Amniotic epithelial cell (primary cell): ENCODE results near the gene CARMIL1.

ENCODE experiments used
- DNase-seq: peaks from one replicate; pipeline ENCODE4 v3.0.0-alpha.2; 2010; ENCODE audit warnings: low read depth

Gene CARMIL1

DNA sequence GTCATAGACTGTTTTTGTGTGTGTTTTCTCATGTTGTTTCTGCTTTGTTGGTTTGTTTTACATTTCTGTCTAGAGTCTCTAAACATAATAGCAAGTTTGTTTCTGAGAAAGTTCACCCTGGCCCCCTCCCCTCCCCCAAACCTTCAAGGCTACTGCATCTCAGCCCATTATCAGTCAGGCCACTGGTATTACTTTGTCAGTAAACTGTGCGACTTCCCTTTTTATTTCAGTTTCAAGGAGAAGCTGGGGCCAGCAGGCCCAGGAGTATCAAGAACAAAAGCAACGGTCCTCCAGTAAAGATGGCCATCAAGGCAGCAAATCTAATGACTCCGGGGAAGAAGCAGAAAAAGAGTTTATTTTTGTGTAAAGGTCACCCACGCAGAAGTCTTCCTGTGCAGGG lies 340.0 kb downstream of the CARMIL1 start:
- no peak for DNase-seq

DNA sequence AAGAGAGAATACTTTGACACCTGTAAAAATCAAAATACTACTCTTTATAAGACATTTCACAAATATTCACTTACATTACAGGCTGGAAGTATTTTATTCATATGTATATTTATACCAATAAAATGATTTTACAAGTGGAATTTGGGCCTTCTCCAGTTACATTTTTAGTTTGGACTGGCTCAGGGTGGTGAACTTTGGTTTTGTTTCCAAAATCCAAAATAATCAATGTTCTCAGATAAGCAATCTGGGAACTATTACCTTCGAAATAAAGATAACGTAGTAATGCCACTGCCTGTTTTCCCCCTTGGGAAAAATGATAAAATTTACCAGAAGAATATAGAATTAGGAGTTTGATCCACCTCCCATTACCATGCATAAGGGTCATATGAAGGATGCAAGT lies 341.2 kb downstream of the CARMIL1 start:
- no peak for DNase-seq

DNA sequence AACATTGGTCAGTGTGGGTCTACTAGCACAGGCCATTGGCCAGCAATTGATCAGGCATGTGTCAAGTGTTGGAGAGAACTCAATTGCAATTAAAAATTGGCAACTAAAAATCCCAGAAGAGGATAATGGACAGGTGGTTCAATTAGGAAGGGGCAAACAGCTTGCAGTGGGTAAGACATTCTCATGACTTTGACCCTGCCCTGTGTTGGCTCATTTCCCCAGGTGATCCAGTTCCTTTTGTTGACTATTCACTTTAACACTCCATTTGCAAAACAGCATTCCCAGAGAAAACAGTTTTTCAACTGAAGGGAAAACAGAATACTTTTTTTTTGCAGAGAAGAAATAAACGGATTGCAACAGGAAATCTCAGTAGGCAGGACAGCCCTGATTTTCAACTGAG lies 343.9 kb downstream of the CARMIL1 start:
- no peak for DNase-seq

DNA sequence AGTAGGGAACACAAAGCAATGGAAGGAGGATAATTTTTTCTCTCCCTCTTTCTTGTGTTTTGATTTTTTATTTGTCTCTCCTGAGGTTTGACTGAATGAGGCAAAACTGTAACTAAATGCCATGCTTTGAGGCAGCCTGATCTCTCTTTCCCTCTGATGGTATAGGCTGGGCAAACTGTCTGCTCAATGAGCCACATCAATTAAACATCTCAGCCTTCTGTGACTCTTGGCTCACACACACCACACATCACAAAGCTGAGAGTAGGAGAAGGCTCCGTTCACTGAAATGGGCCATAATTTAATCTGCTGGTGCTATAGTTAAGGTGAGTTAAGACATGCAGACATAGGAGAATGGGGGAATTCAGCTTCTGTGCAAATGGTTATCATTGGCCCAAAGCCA lies 344.7 kb downstream of the CARMIL1 start:
- DNase-seq = no peak

DNA sequence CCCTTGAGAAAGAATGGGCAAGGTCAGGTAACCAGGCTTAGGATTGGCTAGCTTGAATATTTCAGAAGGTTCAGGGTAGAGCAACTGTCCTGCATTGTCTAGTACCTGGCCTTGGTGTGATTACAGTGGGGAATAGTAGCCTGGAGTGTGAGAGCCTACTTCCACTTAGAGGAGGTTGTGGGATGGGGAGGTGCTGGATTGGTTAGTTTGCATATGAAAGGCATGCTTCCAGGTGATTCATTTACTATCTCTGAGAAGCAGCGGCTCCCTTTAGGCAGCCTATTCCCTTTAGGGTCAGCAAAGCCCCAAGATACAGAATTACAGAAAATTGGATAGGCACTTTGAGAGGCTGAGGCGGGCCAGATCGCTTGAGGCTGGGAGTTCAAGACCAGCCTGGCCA lies 347.8 kb downstream of the CARMIL1 start:
- DNase-seq = no peak

DNA sequence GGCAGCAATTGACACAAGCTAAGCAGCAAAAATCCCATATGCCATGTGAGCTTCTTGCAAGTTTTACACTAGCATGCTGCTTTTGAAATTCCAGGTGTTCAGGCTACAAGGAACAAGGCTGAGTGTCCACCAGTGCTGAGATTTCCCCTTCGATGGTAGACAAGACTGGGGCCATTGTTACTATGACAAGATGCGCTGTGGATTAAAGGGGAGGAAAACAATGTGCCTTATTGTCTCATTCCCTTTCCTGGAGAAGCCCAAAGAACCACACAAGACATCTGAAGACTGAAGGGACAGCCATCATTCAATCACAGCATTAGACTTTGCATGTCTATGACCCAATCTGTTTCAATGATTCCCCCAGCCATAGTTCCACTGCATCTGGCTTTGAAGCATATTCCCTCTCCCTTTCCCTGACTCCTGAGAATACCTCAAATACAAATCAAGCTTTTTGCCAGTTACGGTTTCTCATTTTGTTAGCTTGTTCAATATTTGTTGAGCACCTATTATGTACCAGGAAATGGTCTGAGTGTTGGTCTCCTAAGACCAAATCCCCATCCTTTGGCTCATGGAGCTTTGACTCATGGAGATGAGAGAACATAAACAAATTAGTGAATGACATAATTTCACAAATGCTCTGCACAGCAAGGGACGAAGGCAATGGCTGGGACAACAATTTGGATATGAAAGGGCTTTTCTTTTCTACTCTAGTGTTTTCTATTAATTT lies 349.5 kb downstream of the CARMIL1 start:
- DNase-seq = no peak

DNA sequence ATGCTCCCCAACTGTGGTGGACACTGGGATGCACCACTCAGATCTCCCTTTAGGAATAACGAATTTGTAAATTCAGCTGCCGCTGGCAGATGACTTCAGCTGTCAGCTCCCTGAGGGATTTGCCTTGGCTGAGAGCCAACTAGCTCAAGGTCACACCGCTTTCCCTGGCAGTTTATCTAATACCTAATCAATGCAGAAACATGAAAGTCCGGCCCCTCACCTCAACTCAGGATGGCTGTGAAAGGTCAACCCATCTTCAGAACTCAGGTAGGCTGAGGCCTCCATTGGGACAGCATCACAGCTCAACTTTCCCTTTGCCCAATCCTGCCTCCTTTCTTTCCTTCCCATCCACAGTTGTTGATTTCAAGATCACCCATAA lies 350.0 kb downstream of the CARMIL1 start:
- DNase-seq = no peak

DNA sequence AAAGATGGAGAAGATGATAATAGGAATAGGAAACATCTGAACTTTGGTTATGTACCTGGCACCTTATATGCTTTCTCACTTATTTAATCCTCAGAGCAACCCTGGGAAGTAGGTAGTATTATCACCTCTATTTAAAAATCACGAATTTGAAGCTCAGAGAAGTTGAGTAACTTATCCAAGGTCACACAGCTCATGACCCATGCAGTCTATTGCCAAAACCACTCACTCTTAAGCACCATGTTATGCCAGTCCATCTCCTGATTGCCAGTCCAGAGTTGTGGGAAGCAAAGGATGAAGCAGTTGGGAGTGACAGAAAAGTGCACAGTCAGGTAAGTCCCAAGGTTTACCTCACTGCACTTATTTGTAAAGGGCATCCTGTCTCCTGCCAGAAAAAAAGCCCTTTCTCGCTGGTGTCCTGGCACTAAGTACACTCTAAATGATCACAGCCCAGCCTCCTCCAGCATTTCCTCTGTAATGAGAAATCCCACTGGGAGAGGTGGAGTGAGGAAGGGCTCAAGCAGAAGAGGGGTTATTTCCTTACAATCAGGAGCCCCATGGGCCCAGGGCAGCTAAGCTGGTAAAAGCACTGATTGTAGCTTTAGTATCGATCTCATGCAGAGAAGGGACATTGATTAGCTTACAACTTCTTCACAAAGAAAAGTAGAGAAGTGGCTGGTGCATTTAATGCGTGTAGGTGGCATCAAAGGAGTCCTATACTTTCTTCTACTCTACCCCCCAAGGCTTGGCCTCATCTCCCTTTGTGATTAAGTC lies 351.5 kb downstream of the CARMIL1 start:
- DNase-seq = no peak

DNA sequence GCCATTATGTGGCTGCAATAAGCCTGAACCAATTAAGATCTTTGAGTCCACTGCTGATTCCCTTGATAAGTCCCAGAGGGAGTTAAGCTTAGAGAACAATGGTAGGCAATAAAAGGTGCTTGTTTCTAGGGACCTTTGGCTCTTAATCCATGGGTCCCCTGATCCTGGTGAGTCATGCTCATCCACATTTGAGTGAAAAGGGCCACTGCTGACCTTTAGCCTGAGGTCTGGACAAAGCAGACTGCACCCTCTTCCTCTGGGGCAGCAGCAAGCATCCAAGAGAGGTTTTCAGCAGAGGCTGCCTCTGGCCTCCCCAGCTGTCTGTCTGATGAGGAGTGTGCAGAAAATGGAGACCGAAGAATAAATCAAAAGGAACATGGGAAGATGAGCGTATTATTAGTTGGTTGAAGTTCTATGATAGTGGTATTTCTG lies 356.7 kb downstream of the CARMIL1 start:
- DNase-seq = no peak

DNA sequence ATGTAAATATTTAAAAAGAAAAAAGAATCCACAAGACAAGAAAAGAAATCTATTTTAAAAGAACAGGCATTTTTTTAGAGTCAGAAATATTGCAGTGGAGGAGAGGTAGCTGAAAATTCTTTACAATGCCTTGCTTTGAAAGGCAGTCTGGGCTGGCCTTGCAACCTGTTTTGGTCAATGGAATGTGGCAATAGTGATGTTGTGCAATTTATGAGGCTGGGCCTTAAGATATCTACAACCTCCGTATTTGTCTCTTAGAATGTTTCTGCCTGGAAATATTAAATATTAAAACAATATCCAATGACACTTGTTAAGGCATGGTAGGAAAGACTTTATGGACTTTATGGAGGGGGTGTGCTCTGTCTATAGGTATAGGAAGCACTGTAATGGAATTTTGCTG lies 358.0 kb downstream of the CARMIL1 start:
- DNase-seq = peak; percentile 27

DNA sequence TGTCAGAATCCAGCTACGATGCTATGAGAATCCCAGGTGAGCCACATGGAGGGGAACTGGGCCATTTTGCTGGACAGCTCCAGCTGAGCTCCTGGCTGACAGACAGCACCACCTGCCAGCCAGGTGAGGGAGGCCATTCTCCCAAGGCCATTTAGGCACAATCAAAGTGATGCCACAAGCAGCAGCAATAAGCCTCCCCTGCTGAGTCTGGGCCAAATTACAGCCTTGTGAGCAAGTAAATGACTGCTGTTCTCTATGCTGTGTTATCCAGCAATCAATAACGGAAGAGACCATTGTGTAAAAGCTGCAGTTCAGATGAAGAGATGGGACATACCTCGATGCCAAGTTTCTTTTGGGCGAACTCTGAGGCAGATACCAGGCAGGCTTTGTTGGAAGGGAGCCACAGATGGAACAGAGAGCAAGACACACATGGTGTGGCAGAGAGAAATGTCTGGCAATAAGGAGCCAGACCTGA lies 358.8 kb downstream of the CARMIL1 start:
- DNase-seq = no peak

DNA sequence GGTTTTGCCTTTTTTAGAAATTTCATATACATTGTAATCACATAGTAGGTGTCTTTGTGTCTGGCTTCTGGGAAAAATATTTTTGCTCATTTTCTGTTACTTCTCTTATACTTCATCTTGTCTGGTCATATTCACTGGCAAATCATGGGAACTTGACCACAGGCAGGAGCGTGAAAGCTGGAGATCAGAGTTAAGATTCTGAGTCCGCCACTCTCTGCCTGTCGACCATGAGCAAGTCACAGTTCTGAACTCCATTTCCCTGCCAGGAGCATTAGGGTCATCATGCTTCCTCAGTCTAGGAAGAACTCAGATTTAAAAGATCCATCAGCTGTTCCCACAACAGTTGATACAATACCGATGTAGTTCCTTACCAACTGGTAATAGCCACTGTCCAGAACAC lies 360.5 kb downstream of the CARMIL1 start:
- DNase-seq = no peak

DNA sequence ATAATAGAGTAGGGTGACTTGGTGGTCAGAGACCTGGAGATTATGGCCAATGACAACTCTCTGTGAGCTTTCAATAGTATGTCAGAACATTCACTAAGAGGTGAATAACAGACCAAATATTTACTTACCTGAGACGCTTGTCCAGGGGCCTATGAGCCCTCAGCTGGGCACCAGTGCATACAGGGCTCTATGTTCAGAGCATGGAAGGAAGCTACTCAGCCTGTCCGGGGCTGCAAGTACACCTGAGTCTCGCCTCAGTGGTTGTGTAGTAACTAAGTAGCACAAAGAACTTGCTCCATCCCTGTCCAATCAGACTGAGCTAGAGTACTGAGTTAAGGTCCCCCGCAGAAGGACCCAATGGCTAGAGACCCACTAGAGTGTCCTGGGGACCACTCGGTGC lies 361.3 kb downstream of the CARMIL1 start:
- DNase-seq = no peak

DNA sequence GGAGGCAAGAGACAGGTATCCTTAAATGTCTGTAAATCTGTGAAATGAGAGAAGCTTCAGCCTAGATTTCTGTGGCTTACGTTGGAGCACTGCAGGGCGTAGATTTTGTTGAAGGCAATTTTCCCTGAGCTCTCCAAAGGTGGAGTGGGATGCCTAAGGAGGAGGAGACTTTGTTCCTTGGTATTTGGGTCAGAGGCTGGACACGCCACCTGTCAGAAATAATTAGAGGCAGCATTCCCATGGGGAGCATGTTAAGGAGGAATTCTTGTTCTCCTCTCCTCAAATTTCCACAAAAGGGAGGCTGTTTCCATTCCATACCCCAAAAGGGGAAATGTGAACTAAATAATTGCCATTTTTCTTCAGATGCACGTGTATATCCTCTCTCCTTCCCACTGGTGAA lies 361.7 kb downstream of the CARMIL1 start:
- DNase-seq = no peak

DNA sequence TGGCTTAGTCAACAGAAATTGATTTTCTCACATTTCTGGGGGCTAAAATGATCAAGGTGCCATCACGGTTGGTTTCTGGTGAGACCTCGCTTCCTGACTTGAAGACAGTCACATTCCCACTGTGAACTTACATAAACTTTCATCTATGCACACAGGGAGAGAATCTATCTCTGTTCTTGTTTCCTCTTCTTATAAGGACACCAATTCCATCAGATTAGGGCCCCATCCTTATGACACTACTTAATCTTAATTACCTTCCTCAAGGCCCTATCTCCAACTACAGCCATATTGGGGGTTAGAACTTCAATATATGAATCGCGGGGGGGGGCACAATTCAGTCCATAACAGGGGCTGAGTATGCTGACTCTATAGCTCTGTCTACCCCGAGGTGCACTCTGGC lies 362.2 kb downstream of the CARMIL1 start:
- DNase-seq = no peak

DNA sequence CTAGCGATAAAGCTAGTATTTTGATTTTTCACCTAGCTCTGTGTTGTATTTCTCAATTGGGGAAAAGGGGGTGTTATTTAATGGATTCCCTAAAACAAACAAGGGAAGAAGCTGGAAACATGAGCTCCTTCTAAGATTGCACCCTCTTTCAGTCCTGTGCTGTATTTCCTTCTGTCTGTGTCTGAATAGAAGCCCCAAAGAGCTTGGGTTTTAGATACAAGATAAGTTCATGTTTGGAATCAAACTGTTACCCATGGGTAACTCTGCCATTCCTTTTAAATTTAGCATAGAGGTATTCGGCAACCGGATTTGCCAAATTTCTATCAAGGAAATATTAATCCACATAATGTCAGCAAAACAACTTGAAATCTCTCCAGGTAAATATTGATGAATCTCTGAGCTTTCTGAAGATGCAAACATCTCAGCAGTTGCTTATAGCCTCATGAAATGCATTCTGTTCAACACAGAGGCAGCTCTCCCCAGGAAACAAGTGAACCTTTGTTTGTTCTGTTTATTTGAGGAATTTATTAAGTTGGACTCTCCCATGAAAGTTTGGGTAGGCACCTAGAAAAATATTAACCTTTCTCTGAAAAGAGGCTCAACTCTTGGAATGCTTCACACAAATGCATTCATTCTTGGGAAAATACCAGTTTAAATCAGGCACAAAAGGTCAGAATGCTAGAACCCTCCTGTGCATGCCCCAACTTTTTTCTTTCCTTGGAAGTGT lies 362.9 kb downstream of the CARMIL1 start:
- no peak for DNase-seq

DNA sequence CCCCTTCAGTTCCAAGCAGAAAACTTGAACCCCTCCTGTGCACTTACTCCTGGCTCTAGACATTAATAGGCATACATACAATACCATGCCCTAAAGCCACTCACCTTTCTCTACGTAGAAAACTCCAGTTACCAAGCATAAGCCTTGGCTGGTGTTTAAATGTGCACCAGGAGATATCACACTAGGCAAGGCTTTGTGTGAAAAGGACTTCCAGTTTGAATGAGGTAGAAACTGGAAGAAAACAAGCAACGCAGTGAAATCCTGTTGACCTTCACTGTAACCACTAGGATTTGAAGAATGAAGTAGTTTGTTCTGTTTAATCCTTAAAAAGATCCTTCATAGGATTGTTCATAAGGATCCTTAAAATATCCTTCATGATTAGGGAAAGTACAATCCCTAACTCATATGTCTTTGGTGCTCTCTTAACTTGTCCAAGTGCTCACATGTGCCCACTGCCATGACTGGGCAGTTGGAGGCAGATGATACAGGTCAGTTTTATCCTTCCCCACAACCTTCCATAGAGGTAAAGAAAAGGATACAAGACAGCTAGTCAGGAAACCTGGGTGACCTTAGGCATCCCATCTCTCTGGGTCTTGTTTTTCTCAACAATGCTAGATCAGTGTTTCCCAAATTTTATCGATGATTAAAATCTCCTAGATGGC lies 363.6 kb downstream of the CARMIL1 start:
- no peak for DNase-seq

DNA sequence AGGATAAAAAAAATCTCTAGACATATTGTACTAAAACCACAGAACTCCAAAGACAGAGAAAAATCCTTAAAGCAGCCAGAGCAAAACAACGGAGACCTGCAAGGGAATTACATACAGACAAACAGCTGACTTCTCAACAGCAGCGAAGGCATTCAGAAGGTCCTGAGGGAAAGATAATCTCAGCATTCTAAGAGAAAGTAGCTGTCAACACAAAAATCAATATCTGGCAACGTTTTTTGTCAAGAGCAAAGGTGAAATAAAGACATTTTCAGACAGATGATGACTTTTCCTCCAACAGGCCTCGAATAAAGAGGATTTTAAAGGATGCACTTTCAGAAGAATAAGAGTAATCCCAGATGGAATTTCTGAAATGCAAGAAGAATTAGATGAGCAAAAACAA lies 366.7 kb downstream of the CARMIL1 start:
- DNase-seq = no peak

DNA sequence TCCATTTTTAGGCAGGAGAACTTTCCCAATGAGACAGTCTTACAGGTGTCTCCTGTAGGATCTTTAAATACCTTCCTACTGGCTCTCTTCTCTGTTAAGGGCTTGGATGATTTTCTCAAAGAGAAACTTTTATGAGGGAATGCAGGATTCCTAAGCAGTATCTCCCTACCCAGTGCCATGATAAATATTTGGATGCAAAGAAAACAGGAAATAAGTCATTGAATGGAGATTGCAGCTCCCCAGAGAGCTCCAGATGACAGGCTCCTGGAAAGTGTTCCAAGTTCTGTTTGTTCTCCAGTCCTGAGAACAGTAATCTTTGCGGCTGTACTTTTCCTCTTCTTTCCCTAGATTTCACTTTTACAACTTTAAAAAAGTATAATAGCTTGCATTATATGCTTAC lies 370.4 kb downstream of the CARMIL1 start:
- DNase-seq = no peak

DNA sequence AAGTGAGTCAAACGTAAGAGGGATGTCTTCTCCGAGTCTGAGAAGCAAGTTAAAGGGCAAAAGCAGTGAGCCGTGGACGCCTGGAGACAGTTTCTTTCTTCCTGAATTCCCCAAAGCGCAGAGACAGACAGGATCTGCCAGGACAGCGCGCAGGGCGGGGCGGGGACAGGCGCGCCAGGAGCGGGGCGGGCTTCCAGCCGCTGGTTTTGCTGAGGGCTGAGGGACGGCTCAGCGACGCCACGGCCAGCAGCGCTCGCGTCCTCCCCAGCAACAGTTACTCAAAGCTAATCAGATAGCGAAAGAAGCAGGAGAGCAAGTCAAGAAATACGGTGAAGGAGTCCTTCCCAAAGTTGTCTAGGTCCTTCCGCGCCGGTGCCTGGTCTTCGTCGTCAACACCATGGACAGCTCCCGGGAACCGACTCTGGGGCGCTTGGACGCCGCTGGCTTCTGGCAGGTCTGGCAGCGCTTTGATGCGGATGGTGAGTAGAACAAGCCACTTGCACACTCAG lies 372.9 kb downstream of the CARMIL1 start, which contains the start of gene SCGN:
TSS of gene SCGN (plus strand) at position 209 of the 509 bp plus-strand sequence. CDS start at position 398, 189 bp downstream.
- DNase-seq = peak; percentile 49

DNA sequence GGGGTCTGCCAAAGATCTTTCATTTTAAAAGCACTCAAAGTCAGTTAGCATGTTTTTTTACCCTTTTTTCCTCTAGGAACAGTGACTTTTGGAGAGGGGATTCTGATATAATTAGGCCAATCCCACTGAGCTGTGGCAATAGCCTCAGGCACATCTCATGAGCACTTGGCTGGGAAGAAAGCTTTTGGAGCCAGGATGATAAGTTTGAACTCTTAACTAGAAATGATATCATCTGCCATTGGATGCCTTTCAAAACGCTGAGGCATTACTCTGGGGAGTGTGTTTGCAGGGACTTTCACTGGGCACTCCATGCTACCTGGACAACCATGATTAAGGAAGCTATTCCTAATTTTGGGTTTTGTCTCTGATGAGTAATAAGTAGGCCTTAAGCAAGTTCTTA lies 376.5 kb downstream of the CARMIL1 start:
- no peak for DNase-seq
